ENCODE data around the gene TRAPPC10.
"Not testable (repeated sequence)": the region's sequence is repeated elsewhere in the genome, so short reads cannot be mapped to it uniquely, and the experiment has no call there.

Gene TRAPPC10

DNA sequence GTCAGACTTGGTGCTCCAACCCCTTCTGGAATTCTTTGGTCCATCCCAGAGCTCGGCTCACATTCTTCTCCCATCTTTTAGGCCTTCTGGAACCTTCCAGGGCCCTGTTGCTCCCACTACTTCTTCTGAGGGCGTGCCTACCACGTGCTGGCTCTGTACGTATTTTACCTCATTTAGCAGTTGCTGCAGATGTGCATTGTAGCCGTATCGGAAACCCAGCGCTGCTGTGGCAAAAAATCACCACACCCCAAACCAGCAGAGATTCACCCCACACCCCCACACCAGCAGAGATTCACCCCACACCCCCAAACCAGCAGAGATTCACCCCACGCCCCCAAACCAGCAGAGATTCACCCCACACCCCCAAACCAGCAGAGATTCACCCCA lies 143.9 kb downstream of the TRAPPC10 start:
- H3K27me3 ChIP-seq (replicated peaks; ENCODE audit: control insufficient read depth, insufficient read depth, low read length); DNase-seq (ENCODE audit: extremely low read depth, insufficient read length); H3K36me3 ChIP-seq (ENCODE audit: control insufficient read depth, insufficient read depth, low read length); H3K4me3 ChIP-seq (replicated peaks; ENCODE audit: low read depth, low read length): not testable (repeated sequence)
